ENCODE results near the gene MARCHF6. TPM values are rescaled to one million over a fixed set of nuclear protein-coding genes. Genes with fewer than 3 reads are reported as not detected.

Gene MARCHF6
- total and polyA plus RNA-seq, 9 of the 15 experiments (the other 6 are each of a cell fraction or from before 2014, with no cell fraction given), result 74.1 to 456 (median 116) TPM

DNA sequence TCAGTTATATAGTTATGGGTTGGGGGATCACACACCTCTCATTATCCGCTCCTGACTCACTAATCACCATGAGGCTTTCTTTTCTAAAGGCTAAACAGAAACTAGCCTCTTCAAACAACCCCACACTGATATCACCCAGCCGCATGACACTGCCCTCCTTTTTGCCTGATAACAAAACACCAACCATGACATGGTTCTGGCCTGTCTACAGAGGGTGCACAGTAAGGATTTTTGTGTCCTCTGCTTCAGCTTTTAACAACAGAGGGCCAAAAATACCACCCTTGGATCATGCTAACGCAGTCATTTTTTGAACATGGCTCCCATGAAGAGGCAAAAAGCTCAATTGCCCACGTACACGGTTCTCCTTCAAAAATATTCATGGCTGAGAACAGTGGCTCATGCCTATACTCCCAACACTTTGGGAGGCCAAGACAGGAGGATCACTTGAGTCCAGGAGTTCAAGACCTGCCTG lies 49.8 kb upstream of the MARCHF6 start (continued):
- no peak for TF ChIP-seq ILF3 (IDR thresholded peaks at IDR 0.05; ENCODE audit: borderline replicate concordance)
- TF ChIP-seq ERF (CRISPR knock-in tag; IDR thresholded peaks at IDR 0.05), result peak; percentile 95
- TF ChIP-seq MTA3 (IDR thresholded peaks at IDR 0.05; ENCODE audit: borderline replicate concordance), result peak; percentile 80
- TF ChIP-seq POLR2A (conservative IDR thresholded peaks at IDR 0.05), result 0 out of 2 replicates have a peak, but pooled peaks have one; percentile 43
- TF ChIP-seq, protein P1, sequence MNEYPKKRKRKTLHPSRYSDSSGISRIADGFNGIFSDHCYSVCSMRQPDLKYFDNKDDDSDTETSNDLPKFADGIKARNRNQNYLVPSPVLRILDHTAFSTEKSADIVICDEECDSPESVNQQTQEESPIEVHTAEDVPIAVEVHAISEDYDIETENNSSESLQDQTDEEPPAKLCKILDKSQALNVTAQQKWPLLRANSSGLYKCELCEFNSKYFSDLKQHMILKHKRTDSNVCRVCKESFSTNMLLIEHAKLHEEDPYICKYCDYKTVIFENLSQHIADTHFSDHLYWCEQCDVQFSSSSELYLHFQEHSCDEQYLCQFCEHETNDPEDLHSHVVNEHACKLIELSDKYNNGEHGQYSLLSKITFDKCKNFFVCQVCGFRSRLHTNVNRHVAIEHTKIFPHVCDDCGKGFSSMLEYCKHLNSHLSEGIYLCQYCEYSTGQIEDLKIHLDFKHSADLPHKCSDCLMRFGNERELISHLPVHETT (CRISPR knock-in tag; conservative IDR thresholded peaks at IDR 0.05 in 1 of 2, IDR thresholded peaks at IDR 0.05 in 1 of 2), result peak in 1 of 2 experiments; percentile 90; a peak in 1 of 4 replicates
- peak; percentile 67; the same call in 1 of the 2 replicates for TF ChIP-seq ZNF707 (CRISPR knock-in tag; conservative IDR thresholded peaks at IDR 0.05)
- TF ChIP-seq, protein P2, sequence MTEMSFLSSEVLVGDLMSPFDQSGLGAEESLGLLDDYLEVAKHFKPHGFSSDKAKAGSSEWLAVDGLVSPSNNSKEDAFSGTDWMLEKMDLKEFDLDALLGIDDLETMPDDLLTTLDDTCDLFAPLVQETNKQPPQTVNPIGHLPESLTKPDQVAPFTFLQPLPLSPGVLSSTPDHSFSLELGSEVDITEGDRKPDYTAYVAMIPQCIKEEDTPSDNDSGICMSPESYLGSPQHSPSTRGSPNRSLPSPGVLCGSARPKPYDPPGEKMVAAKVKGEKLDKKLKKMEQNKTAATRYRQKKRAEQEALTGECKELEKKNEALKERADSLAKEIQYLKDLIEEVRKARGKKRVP (CRISPR knock-in tag; IDR thresholded peaks at IDR 0.05), result peak; percentile 77; the same call in 1 of the 2 replicates
- no peak for TF ChIP-seq ZNF551 (CRISPR knock-in tag; IDR thresholded peaks at IDR 0.05)
- no peak for TF ChIP-seq SIN3A (IDR thresholded peaks at IDR 0.05; ENCODE audit: borderline replicate concordance in 2 of 2, control insufficient read depth in 1 of 2, low read depth in 2 of 2, low read length in 2 of 2)
- no peak for TF ChIP-seq SRSF1 (IDR thresholded peaks at IDR 0.05; ENCODE audit: low read depth, low read length)
- TF ChIP-seq TEAD1 (CRISPR knock-in tag; IDR thresholded peaks at IDR 0.05), result peak in 1 of 2 experiments; percentile 92; a peak in 2 of 4 replicates
- TF ChIP-seq, protein P3, sequence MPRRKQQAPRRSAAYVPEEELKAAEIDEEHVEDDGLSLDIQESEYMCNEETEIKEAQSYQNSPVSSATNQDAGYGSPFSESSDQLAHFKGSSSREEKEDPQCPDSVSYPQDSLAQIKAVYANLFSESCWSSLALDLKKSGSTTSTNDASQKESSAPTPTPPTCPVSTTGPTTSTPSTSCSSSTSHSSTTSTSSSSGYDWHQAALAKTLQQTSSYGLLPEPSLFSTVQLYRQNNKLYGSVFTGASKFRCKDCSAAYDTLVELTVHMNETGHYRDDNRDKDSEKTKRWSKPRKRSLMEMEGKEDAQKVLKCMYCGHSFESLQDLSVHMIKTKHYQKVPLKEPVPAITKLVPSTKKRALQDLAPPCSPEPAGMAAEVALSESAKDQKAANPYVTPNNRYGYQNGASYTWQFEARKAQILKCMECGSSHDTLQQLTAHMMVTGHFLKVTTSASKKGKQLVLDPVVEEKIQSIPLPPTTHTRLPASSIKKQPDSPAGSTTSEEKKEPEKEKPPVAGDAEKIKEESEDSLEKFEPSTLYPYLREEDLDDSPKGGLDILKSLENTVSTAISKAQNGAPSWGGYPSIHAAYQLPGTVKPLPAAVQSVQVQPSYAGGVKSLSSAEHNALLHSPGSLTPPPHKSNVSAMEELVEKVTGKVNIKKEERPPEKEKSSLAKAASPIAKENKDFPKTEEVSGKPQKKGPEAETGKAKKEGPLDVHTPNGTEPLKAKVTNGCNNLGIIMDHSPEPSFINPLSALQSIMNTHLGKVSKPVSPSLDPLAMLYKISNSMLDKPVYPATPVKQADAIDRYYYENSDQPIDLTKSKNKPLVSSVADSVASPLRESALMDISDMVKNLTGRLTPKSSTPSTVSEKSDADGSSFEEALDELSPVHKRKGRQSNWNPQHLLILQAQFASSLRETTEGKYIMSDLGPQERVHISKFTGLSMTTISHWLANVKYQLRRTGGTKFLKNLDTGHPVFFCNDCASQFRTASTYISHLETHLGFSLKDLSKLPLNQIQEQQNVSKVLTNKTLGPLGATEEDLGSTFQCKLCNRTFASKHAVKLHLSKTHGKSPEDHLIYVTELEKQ (CRISPR knock-in tag; IDR thresholded peaks at IDR 0.05), result peak; percentile 87
- TF ChIP-seq CBFB (CRISPR knock-in tag; IDR thresholded peaks at IDR 0.05), result no peak
- TF ChIP-seq MYNN (IDR thresholded peaks at IDR 0.05), result peak; percentile 75
- no peak for TF ChIP-seq MYNN (CRISPR knock-in tag; IDR thresholded peaks at IDR 0.05)
- peak; percentile 92 for TF ChIP-seq ZBTB17 (CRISPR knock-in tag; IDR thresholded peaks at IDR 0.05)
- TF ChIP-seq ZNF436 (CRISPR knock-in tag; IDR thresholded peaks at IDR 0.05), result 0 out of 2 replicates have a peak, but pooled peaks have one; percentile 15
- peak; percentile 60; the same call in 1 of the 2 replicates for TF ChIP-seq ZKSCAN1 (IDR thresholded peaks at IDR 0.05; ENCODE audit: low read depth, low read length)
- no peak for TF ChIP-seq FOS (IDR thresholded peaks at IDR 0.05; ENCODE audit: extremely low read depth, insufficient read length)
- TF ChIP-seq ZFP1 (CRISPR knock-in tag; IDR thresholded peaks at IDR 0.05), result no peak; the same call in none of the 2 replicates
- TF ChIP-seq TCF7L2 (IDR thresholded peaks at IDR 0.05; ENCODE audit: low read depth, low read length), result no peak
- no peak for TF ChIP-seq STAG1 (CRISPR knock-in tag; IDR thresholded peaks at IDR 0.05; ENCODE audit: borderline replicate concordance)
- TF ChIP-seq MCM7 (IDR thresholded peaks at IDR 0.05), result no peak
